Measurements from ENCODE around the gene COL5A2.

The COL5A2 gene

DNA sequence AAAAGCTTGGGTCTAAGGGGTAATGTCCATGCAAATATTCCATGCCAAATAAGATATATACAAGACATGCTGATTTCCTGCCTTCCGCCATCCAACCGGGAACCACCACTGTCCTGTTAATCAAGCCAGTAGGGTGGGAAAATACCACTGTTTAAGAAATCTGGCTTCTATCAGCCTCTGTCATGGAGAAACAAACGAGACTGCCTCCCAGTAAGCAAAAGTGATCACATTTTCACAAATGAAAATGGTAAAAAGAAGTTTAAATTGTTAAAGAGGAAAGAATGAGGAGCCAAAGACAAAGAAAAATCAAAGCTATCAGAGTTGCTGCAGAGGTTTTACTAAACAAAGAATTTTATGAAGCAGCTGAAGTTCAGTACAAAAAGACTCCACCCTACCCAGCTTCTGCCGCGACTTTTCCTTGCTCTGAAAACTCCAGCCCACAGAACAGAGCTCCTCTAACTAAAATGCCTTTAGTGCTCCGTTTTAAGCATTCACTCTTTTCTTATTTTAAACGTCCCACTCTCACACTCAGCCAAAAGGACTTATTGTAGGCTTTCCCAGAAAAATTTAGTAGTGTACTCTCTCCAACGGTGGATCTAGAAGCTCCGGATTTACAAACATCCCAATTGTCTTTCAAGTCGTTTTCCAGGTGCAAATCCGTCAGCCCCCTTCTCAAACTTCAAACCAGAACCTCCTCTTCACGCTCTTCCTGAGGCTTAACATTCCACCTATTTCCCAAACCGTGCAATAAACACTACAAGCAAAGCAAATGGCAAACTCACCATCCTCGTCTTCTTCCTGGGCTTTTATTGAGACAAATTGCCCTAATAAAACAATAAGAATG lies 613 bp downstream of the COL5A2 start:
- DNase-seq (ENCODE audit: low spot score): peak; percentile 47

DNA sequence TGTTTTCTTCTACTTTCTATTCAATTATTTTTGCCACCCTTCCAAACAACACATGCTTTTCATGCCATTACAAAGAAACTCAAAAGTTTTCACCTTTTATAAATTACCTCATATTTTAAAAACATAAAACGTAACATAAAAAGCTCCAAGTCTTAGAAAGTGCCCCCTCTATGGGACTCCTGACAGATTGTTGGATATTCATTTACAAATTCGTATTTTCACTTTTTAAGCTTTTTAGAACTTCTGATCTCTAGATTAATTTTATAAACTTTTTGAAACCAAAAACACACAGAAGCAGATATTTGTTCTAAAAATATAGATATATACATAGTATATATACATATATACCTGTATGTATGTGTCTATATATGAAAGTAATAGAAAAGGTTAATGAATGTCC lies 1.5 kb downstream of the COL5A2 start:
- DNase-seq (ENCODE audit: low spot score): no peak

DNA sequence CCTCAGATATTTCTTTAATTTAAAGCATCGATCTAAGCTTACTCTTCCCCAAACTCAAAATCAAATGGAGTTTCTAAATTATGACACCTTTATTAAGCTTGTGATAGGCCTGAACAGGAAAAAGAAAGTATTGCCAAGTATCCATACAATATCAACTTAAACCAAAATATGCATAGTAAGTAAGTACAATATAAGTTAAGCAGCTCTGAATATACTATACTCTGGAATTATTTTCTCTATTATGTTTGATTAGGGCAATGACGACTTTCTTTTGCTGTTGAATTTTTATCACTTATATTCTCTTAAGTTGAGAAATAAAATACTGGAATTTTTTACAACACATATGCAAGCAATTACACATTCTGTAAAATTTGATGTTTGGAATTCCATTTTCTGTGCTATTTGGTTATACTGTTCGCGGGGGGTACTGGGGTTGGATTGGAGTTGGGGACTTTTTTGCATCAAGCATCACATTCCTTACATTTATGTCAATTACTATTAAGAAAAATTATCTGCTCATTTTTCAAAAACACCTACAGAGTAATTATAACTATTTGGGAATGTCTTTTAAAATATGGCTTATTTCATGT lies 2.2 kb downstream of the COL5A2 start:
- no peak for DNase-seq (ENCODE audit: low spot score)

DNA sequence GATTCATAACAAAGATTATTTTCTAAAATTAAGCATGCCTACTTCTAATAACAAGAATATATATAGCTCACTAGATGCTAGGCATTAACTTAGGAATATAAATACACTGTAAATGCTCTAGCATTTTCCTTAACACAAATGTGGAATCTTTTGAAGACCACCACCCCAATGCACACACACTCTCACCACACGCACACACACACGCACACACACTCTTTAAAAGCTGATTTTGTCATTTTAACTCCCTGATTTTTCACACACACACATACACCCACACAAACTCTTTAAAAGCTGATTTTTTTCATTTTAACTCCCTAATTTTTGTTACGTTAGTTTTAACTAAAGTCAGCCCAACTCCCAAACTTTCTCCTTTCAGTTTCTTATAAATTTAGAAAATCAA lies 3.0 kb downstream of the COL5A2 start:
- DNase-seq (ENCODE audit: low spot score): no peak

DNA sequence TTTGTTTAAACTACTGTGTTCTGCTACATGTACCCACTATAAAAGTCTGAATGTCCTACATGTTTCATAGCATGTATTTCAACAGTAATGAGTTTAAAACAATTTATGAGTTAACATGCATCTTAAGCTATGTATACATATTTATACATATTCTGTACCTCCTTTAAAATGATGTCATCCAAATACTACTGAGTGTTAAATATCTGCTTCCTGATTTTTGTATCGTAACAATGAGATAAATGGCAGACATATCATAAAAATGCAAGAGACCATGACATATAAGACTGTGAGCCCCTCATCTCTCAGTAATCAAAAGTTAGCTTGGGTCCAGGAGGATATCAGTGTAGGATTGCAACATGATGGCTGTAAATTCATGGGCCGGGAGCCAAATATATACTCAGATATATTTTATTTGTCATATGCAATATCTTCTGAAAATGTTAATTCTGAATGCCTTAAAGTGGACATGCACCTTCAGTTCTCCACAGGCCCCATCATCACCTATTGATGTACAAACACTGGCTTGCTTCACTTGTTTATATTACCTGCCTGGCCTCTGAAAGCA lies 3.6 kb downstream of the COL5A2 start:
- no peak for DNase-seq (ENCODE audit: low spot score)

DNA sequence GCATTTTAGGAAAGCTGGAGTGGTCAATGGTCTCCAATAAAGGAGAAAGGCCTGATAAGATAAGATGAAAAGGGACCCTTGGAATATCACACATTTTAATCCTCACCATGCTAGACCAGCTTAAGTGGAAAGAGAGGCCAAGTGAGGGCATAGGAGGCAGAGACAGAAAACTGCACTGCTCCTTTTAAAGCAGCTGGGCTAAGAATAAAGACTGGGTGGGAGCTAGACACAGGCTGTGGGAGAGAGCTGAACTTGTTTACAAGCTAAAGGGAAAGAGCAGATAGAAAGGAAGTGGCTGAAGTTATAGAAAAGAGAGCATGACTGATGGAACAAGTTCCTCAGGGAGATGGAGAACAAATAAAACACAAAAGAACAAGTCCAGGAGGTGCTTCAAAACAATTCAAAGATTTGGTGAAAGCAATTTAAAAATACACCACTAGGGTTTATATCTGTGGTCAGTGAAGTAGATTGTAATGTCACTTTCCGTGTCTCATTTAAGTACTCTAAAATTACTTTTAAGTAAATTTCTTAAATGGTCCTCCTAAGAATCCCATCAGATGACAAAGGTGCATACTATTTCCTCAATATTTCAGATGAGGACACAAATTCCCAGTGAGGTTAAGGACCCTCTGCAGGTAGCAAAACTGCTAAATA lies 7.5 kb downstream of the COL5A2 start:
- no peak for DNase-seq (ENCODE audit: low spot score)

DNA sequence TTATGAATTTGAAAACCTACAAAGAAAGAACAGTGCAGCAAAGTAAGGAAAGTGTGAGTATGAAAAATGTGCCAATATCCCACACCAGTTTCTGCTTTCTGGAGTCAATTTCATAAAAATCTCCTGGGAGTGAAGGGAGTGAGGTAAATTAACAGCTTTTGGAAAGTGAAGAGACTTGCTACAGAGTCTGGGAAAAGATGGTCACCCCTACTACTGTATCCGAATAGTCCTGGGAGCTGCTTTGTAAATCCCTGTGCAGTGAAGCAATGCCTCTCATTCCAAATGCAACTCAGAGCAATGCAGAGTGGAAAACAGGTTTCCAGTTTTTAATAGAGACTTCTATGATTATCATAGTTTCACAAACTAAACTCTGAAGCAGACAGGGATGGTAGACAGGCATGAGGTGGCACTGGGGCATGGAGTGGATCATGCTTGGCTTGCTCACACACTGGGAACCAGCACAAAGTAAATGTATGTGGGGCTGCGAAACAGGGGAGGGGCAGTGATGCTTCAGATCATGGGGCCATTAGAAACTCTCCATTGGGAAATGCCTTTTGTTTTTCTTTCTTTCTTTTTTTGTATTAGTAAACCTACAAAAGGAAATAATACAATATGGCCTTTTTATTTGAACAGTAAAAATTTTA lies 10.6 kb downstream of the COL5A2 start:
- DNase-seq (ENCODE audit: low spot score): no peak

DNA sequence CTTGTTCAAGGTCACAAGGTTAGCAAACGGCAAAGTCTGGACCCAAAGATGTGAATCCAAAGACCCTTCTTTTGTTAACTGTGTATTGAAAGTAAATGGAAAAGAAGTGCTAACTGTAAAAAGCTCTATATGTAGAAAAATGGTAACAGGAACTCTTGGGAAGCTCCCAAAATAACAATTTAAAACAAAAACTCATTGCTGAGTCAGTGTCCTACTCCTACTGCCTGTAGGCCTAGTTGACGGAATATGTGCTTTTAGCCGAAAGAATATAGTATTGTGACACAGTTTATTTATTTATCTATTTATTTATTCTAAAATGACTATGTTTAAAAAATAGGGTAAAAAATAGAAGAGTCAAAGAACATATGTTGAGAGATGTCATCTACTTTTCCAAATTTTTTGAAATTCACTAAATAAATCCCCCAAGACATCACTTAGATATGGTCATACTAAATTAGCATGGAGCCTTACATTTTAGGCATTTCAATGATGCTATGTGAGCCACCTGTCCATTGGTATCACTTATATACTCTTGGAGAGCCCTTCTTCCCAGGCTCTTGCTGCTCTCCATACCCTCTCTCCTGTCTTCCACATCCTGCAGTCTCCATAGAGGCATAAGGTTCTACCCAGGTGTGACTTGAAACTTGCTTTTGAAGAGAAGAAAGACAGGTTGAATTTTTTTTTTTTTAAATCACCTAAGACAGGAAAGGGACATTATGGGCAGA lies 13.7 kb downstream of the COL5A2 start:
- DNase-seq (ENCODE audit: low spot score): no peak

DNA sequence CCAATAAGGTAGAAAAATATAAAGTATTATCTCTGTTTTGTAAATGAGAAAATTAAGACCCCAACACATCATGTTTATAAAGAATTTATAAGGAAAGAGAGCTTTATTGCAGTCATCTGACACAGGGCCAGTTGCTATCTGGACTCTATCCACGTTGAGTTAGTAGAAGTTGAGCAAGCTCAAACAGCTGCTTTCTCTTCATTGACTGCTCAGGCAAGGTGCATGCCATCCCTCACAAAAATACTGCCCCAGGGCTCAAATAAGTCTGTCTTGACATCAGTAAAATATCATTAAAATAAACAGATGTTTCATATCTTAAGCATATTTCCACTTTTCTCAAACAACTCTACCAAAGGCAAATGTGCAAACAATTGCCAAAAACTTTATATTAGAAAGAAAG lies 14.8 kb downstream of the COL5A2 start:
- no peak for DNase-seq (ENCODE audit: low spot score)

DNA sequence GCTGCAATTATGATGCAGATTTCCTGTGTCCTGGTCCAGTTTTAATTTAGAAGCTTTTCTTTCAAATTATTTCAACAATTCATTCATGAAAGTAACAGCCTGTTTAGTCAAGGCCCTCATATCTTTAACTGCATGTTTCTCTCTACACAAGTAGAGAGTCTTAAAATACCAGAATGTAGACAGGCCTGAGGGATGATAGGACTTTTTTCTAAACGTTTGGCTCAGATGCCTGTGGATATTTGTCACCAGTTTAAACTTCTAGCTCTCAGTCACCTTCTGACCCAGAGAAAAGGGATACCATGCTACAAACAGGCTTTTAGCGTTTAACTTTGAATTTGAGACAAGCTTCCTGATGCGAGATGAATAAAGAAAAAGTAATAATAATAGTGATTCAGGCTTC lies 15.7 kb downstream of the COL5A2 start:
- DNase-seq (ENCODE audit: low spot score): no peak

DNA sequence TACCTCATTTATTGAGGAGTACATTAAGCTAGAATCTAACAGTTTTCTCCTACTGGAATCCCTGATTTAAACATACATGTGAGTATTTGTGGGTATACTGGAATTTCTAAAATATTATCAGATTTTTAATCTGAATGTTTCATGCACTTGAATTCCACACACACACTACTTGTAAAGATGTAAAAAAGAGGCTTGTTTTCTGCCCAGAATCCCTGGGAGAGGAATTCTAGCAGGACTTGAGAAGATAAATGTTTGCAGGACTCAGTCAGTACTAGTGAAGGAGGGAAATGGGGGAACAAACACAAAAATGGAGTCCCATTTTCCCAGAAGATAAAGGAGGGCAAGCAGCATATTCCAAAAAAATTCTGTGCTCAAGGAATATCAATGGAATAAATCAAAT lies 17.0 kb downstream of the COL5A2 start:
- DNase-seq (ENCODE audit: low spot score): no peak

DNA sequence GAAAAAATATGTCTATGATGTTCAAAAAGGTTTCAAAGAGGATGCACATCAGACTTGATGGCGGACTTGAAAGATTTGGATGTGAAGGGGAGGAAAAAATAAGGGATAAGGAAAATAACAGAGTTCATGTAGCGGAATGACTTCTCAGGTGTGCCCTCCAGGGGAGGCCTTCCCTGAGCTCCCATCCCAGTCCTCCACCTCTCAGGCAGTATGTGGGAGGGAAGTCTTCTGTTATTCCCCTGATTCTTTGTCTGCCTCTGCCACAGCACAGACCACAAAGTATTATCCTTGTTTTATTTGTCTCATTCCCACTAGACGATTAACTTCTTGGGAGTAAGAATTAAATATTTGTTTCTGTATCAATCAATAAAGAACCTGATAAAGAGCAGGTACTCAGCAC lies 17.7 kb downstream of the COL5A2 start:
- no peak for DNase-seq (ENCODE audit: low spot score)

DNA sequence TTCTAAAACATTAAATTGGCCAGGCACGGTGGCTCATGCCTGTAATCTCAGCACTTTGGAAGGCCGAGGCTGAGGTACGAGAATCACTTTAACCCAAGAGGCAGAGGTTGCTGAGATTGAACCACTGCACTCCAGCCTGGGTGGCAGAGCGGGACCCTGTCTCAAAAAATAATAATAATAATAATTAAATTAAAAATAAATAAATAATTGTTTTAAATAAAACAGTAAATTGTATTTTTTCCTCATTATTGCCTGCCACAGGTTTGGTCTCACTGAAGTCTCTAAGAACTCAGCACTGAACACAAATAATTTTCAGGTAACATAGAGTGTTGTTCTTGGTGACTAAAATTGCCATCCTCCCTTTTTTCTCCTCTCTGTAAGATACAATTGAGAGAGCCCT lies 19.8 kb downstream of the COL5A2 start:
- DNase-seq (ENCODE audit: low spot score): no peak

DNA sequence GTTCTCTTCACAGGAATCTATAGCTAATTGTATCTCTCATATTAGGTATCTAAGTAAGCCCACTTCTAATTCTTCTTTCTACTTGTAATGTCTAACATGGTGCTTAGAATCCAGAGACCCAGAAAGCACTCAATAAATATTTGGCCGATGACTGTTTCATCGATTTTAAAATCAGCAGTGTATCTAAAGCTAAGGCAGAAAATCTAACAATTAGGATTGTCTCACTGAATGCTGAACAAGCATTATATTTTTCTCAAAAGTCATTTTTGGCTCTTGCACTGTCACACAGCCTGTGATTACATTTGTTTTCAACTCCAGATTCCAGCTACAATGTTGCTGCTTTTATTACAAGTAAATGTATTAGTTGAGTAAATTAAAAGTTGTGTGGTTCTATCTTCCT lies 20.3 kb downstream of the COL5A2 start:
- DNase-seq (ENCODE audit: low spot score): no peak

DNA sequence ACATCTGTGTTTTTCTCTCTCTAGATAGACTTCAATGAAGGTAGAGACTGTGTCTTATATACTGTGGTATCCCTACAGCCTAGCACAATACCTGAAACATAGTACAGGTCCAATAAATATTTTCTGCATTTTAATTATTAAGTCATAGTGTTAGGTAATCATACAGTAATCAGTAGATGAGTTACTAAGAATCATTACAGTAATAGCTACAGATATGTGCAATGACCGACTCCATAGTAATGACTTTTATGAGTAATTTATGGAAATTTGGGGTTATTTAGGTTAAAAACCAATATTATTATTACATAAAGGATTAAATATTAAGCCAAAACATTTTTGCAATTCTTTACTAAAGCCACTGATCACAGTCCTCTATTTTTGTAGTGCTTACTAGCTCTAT lies 21.6 kb downstream of the COL5A2 start:
- no peak for DNase-seq (ENCODE audit: low spot score)

DNA sequence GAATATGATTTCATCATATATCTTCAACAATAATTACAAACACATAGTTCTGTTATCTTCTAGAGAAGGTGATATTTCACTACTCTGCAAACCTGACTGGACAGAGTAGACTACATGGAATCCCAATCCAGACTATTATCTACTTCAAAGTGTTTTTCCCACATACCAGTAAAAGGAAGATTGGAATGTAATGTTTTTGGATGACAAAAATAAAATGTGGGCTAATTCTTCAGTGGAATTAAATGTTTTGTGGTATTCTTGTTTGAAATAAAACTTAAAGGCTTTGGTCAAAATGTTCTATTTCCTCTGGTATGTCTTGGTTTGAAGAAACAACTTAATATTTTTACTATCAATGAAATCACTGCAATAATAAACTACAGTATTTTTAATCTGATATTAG lies 22.1 kb downstream of the COL5A2 start:
- DNase-seq (ENCODE audit: low spot score): peak; percentile 34

DNA sequence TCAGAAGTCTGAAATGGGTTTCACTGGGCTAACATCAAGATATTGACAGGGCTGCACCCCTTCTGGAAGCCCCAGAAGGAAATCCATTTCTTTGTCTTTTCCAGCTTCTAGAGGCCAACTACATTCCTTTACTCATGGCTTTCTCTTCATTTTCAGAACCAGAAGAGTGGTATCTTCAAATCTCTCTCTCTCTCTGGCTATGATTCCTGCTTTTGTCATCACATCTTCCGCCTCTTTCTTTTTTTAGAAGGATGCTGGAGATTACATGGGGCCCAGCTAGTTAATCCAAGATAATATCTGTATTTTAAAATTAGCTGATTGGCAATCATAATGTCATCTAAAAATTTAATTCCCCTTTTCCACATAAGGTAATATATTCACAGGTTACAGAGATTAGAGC lies 23.8 kb downstream of the COL5A2 start:
- DNase-seq (ENCODE audit: low spot score): no peak

DNA sequence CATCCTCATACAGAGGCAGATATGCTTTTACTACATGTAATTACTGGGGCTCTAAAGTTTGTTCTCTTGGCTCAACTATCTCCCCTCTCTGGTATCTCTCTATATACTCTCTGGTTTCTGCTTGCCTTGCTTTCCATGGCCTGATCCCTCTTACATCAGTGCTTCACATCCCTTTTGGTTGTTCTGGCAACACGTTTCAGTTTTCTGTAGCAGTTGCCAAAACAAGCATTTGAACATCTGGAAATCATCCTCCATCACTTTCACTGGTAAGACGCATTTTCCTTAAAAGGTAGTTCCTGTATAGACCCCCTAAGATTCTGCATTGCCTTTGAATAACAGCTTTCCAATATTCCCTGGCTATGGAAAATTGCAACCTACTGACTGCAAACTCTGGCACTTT lies 25.9 kb downstream of the COL5A2 start:
- DNase-seq (ENCODE audit: low spot score): no peak

DNA sequence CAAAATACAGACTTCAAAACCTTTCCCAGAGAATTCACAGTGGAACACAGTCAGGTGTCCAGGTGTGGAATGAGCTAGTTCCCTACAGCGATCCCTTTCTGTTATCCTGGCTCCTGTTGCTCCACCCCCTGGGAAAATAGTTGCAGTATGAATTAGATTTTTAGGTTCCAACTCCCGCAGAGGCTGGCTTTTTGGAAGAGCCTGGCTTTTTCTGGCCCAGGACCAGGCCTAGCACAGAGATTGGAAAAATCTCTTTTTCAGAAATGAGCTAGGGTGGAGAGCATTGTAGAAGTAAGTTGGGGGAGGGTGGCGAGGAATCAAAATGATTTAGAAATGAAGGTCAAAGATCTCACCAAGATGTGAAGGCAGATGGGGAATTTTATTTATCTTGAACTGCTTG lies 27.1 kb downstream of the COL5A2 start:
- no peak for DNase-seq (ENCODE audit: low spot score)

DNA sequence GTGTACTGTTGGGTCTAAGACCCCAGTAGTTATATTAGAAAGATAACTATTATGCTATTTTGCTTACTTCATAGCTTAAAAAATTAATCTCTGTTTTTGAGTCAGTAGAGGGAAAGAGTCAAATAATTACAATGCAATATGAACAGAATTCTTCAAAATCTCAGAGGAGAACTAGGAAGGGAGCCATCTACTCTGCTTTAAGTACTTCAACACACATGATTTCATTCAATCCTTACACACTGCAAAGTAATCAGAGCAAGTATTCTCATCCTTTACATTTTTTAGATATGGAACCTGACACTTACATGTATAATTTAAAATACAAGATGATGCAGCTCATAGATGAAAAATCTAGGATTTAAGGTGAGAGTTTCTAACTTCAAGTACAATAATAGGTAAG lies 27.7 kb downstream of the COL5A2 start:
- no peak for DNase-seq (ENCODE audit: low spot score)

DNA sequence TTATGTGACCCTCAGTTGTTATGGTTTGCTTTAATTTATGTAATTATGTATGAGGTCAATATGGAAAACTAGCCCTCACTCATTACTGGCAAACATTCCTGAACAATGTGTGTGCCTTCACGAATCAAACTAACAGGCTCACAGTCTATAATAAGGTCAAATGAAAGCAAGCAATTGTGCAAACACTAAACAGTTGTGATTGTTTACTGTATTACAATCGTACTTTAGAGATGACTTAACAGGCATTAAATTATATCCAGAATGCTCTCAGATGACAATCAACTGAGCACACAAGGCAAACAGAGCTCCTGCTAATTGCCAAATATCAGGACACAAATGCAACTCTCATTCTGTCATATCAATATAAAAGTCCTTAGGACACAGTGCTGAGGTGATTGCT lies 29.5 kb downstream of the COL5A2 start:
- DNase-seq (ENCODE audit: low spot score): peak; percentile 30

DNA sequence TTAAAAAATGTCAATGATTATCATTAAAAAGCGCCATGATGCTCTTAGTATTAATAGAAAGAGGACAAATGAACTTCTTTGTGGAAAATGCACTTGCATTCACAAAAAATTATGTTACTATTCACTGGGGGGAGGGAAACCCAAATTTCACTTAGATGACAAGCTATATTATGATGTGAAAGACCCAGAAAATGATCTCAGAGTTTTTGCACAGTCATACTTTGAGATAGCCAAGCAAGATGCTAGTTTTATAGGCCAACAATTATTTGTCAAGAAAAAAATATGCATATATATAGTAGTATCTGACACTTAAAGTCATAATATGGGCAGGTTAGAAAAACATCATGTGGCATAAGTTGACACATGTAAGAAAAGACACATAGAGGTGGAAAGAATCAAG lies 31.6 kb downstream of the COL5A2 start:
- no peak for DNase-seq (ENCODE audit: low spot score)

Data from GM03348 (cell line).